GM23338 (cell line): Measurements from ENCODE around the gene LANCL1.

Source experiments
- CTCF ChIP-seq, 2 experiments: fragments of 200-600 bp in 1 of 2; sonication (generic) in 1 of 2; conservative IDR thresholded peaks; 2 replicates each; pipeline versions ENCODE4 v1.5.1 to v1.6.1; 2016 to 2017; ENCODE audit warnings: antibody characterized with exemption in 2 of 2, low read depth in 2 of 2, mild to moderate bottlenecking in 2 of 2, moderate library complexity in 1 of 2
- EZH2 ChIP-seq: fragments of 200-600 bp; sonication (generic); IDR thresholded peaks from one replicate; pipeline ENCODE4 v1.8.0; 2017; ENCODE audit warnings: antibody characterized with exemption, mild to moderate bottlenecking, low read depth; ENCODE audit not compliant: unreplicated experiment
- EZH2phosphoT487 ChIP-seq: fragments of 200-600 bp; sonication (generic); IDR thresholded peaks from one replicate; pipeline ENCODE4 v1.8.1; 2018; ENCODE audit warnings: antibody characterized with exemption; ENCODE audit not compliant: unreplicated experiment
- JUNB ChIP-seq: IDR thresholded peaks from one replicate; pipeline ENCODE4 v1.6.1; 2016; ENCODE audit warnings: antibody characterized with exemption; ENCODE audit not compliant: unreplicated experiment
- POLR2AphosphoS5 ChIP-seq: IDR thresholded peaks from 2 replicates; pipeline ENCODE4 v1.6.1; 2016; ENCODE audit warnings: antibody characterized with exemption, low read depth
- REST ChIP-seq: IDR thresholded peaks from one replicate; pipeline ENCODE4 v1.6.1; 2018; ENCODE audit warnings: antibody characterized with exemption; ENCODE audit not compliant: unreplicated experiment
- ZNF331 ChIP-seq: fragments of 250-450 bp; sonication (Bioruptor Pico); IDR thresholded peaks from 2 replicates; pipeline ENCODE4 v1.5.0; 2020; ENCODE audit warnings: low read depth, mild to moderate bottlenecking, moderate library complexity

DNA sequence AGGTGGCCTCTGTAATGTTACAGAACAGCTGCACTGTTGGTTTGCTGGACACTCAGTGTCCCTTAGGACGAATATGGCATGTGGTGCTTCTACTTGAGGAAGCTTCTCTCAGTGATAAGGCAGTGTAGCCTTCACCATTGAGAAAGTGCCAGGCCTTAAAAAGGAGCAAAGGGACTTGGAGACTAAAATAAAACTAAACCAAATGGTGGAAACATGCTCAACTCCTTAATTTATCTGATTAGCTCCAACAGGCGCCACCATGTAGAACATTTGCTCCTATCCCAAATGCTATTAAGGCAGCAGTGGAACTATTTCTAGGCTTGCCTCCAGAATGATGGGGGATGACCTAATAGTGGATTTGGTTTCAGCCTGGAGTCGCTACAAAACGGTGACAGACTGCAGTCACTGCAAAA is 84.1 kb downstream of the LANCL1 start:
- TF ChIP-seq CTCF (conservative IDR thresholded peaks at IDR 0.05; ENCODE audit: low read depth in 2 of 2) (no peak), POLR2AphosphoS5 (no peak), EZH2phosphoT487 (no peak), EZH2 (no peak), JUNB (no peak), REST (no peak), ZNF331 (no peak)
